ENCODE measurements around the gene PALS1. TPM values are rescaled to one million over a fixed set of nuclear protein-coding genes. Genes with fewer than 3 reads are reported as not detected.
A peak's percentile ranks its signal among the peaks of the same experiment; 100 is the strongest.

The PALS1 gene
- total RNA-seq = 17.8 TPM

- peak; percentile 67 for DNase-seq
Measured at GRCh38 chr14:67241411-67242167, at the start of gene PALS1. PALS1 (plus strand) TSS chr14:67241435; CDS start chr14:67279171, 37,736 bp downstream.

DNA sequence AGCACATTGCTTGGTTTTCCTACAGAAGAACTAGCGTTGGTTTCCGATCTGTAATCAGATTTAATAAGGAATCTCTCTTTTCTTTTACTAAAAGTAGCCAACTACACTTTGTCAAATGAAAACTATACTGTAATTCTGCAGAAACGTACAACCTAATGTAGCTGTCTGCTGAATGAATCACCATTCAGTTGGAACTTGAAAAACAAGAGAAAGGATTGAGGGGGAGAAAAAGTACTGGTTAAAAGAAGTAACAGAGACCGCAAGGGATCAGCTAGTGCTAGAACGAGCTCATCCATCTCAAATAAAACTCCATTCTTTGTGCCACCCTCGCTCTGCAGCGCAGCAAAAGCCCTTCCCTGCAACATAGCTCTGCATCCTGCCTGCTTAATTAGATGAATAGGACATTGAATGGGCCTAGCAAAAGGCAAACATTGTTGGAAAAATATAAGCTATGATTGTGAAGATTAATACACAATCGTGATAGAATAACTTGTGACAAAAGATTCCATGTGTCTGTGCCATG lies 49.4 kb upstream of the PALS1 start:
- no peak for DNase-seq

DNA sequence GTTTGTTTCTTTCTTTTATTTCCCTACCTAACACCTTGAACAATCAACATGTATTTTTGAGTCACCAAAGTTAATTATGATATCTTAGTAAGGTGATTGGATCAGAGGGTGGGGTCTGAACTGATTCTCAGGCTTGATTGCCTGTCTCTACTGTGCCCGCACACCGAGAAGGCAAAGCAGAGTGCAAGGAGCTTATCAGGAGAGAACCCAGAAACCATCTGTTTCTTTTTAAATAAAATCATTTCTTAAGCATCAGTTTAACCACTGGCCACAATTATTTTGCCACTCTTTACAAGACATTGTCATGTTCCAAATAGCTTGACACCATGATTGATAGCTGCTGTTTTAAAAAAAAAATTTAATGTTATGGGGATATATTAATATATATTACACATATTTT lies 48.9 kb upstream of the PALS1 start:
- DNase-seq = no peak

DNA sequence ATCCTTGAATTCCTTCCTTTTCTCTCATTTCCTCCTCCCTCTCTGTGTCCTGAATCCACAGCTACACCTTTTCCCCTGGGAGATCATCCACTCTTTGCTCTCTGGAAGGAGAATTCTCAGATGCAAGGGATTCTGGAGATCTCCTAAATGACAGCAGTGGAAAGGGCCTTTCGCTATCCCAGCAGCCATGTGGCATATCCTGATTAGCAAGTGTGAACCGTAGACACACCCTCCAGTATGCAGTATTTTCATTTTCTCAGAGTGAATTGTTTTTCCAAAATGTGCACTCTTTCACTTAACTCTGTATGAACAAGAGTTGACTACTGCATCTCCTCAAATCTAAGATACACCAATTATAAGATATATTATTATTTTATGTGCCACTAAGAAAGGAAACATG lies 46.0 kb upstream of the PALS1 start:
- DNase-seq = no peak

DNA sequence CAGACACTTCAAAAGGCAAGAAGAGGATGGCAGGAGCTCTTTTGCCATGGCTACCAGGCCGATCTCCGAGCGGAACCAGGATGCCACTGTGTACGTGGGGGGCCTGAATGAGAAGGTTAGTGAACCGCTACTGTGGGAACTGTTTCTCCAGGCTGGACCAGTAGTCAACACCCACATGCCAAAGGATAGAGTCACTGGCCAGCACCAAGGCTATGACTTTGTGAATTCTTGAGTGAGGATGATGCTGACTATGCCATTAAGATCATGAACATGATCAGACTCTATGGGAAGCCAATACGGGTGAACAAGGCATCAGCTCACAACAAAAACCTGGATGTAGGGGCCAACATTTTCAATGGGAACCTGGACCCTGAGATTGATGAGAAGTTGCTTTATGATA lies 42.2 kb upstream of the PALS1 start:
- DNase-seq = no peak

DNA sequence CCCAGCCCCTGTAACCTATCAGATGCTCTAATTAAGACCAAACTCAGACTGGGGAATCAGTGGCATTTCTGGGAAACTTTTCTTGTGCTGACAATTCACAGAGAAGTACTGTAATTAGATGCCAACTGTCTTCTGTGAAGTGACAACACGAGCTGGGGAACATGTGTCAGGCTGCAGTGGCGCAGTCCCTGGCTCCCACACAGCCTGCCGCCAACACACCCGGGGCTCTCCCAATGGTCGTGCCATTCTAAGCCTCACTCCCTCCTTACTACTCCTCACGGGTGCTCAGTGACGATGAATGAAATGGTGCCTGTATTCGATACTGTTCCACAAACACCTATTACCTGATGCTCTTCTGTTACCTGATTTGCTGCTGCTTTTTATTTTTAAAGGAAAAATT lies 33.4 kb upstream of the PALS1 start:
- no peak for DNase-seq

DNA sequence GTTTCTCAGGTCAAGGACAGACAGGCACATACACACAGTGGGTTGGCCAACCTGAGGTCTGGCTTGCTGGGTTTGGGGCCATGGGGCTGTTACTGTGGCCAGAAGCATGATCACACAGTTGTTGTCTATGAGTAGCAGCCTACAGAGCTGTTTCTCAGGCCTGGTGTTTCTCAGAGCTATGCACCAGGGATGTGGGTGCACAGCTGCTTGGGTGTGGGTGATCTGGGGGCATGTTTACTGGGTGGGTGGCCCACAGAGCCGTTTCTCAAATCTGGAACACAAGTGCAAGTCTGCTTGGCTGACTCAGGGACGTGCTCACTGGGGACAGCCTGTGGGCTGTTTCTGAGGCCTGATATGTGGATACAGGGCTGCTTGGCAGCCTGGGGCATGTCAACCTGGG lies 23.1 kb upstream of the PALS1 start:
- no peak for DNase-seq

DNA sequence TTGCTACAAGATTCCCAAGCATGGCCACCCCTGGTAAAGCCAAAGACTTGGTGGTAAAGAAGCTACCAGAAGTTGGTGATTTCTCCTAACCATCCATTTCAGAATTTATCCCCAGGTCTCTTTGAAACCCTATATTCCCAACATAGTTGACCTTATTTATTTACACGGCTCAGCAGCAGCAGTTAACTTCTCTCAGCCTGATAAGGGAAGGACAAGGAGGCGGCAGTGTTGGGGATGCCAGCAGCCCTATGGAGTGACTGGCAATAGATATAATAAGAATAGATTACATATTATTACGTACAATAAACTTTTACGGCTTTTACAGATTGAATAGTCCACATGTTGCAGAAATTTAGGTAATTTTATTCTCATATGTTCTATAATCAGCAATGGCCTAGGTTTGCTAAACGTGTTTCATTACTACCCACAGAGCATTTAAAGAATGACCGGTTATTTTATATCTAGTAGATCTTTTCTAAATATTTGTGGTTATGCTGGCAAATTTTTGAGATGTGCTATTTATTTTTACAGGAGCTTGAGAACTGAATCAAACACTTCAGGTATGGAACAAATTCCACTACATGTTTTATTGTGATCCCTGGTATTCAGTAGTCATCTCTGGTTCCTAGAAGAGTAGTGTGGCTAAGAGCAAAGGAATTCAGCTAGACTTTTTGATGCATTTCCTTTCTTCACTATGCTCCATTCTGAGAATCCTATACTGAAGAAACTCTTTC lies 19.8 kb upstream of the PALS1 start:
- DNase-seq = no peak

DNA sequence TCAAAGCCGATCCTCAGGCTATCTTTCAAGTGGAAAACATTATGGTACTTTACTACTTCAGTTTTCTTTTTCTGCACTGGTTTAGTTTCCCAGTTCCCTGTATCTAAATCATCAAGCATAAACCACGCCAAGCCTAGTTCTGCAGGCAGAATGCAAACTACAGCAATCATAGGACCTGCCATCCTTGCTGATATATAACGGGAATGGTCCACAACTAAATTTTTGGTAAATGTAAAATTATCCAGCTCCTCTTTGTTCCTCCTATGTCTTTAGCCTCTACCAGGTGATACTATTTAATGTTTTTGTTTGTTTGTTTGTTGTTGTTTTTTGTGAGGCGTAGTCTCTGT lies 19.3 kb upstream of the PALS1 start:
- DNase-seq = no peak

GRCh38 chr14:67225523-67225922 lies 15.7 kb upstream of the PALS1 start:
- no peak for DNase-seq

DNA sequence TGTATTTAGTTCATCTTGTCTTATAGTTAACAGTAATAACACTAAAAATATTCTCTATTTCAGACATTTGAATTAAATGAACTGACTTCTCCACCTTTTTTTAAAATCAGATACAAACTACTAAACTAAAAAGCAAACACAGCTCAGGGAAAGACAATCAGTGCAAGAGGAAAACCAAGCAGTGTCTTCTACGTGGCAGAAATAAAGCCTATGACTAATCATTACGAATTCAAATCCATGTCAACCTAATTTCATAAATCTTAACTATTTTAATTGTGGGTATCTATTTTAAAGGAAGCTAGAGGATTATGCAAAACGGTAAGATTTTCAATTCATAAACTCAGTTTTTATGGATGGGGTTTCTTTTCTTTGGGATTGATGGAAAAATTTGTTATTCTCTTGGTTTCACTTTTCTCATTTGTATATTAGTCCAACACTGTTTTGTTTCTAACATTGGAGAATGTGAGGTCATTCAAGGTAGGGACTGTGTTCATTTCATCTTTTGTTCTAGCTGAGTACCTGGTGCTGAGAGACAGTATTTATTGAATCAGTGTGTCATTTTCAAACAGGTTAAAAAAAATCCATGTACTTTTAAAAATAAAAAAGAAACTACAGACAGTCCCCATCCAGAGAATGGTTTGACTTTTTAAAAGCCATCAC lies 12.8 kb upstream of the PALS1 start:
- no peak for DNase-seq

- DNase-seq = no peak
Measured at GRCh38 chr14:67232066-67232465, 9.2 kb upstream of the PALS1 start.

GRCh38 chr14:67232621-67233020 lies 8.6 kb upstream of the PALS1 start:
- no peak for DNase-seq

- no peak for DNase-seq
Measured at GRCh38 chr14:67237591-67237990, 3.6 kb upstream of the PALS1 start.

DNA sequence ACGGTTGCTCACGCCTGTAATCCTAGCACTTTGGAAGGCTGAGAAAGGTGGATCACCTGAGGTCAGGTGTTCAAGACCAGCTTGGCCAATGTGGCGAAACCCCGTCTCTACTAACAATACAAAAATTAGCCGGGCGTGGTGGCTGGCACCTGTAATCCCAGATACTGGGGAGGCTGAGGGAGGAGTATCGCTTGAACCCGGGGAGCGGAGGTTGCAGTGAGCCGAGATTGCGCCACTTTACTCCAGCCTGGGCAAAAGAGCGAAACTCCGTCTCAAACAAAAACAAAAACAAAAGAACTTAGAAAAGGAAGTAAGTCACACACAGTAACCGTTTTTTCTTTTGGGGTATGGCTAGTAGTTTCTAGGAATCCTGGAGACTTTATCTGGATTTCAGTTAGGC lies 1.7 kb upstream of the PALS1 start:
- no peak for DNase-seq

DNA sequence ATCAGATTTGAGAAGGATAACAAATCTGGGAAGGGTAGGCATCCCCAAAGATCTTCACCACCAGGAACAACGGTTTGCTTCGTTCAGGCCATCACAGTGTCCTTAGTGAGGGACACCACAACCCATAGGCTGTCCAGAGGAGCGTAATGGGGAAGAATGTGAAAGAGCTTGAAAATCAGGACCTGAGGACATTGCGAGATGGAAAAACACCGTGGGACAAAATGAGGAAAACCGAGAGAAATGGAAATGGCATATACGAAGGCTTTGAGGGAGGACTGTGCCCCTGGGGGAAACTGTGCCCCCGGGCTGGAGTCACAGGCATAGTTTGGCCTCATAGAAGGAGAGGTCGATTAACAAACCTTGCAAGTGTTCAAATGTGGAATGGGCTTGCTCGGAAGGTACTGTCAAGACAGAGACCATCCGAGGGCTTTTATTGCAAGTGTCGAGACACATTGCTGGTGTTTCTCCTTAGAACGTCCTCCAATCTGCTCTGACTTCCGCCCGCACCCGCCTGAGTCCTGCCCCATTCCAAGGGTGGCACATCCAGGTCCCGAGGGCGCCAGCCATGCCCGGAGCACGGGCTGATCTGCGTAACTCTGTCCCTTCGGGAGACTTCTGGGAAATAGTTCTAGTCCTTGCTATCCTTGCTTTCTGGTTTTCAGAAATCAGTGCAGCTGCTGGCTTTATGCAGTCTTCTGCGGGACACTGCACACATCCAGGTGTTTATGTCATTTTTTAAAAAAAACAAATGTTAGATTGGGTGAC lies 885 bp upstream of the PALS1 start:
- no peak for DNase-seq

- peak; percentile 95 for DNase-seq
Measured at GRCh38 chr14:67240978-67241410, 241 bp upstream of the PALS1 start.

DNA sequence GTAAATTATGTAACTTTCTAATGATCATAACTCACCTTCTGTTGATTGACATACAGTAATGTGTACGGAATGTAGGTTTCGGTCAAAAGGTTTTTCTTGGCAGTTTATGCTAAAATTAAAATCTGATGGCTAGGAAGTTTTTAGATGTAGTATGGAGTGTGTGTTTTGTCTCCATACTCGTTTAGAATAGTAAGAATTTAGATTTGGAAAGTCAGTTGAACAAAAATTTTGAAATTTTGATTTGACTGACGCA lies 859 bp downstream of the PALS1 start:
- DNase-seq = peak; percentile 53

GRCh38 chr14:67245104-67245503 lies 3.9 kb downstream of the PALS1 start:
- no peak for DNase-seq

DNA sequence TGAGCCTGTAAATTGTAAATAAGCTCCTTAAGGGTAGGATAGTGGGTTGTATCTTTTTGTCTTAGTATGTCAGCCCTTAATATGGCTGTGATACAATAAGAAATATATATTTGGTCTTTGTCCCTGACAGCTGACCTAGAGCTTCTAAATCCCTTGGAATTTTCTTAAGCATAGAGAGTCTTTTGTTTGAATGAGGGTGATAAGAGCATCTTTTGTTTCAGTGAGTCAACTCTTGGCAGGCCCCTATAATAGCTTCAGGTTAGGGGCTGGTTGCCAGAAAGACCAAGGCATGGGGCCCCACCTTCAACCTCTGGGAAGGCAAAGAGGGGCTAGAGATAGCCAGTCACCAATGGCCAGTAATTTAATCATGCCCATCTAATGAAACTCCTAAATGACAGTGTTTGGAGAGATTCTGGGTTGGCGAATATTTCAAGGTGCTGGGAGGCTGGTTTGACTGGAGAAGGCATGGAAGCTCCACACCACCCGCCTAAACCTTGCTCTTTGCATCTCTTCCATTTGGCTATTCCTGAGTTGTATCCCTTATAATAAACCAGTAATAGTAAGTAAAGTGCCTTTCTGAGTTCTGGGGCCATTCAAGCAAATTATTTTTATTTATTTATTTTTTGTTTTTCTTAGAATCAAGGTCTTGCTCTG lies 10.5 kb downstream of the PALS1 start:
- DNase-seq = no peak

- no peak for DNase-seq
Measured at GRCh38 chr14:67253076-67253635, 11.9 kb downstream of the PALS1 start.

DNA sequence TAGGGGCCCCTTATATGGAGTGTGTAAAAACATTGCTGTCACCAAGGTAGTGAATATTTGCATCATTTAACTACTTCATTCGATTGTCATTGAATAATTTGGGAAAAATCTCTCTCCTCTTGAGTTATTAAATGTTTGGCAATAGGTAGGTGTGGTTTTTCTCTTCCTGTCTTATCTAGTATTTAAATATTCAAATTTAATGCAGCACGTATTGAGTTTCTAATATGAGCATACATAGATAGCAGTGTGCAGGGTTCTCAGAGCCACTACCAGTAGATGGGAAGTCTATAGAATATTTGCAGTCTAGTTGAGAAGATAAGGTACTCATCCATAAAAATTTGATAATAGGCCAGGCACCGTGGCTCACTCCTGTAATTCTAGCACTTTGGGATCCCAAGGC lies 16.7 kb downstream of the PALS1 start:
- no peak for DNase-seq

Data from skin of body (tissue), 2 donors.